OCI-LY3 (cell line): Measurements from ENCODE around the gene IBTK.

Experiments used
- EZH2phosphoT487 ChIP-seq: fragments of 200-600 bp; shearing (Covaris generic); IDR thresholded peaks from 2 replicates; pipeline ENCODE4 v1.6.1; 2018; ENCODE audit warnings: antibody characterized with exemption, mixed run types, low read depth
- TF ChIP-seq, protein P1 (sequence below): fragments of 200-600, 300-600 bp; sonication (generic); IDR thresholded peaks from 2 replicates; pipeline ENCODE4 v1.5.1; 2014; ENCODE audit warnings: antibody characterized with exemption, low read length, low read depth

- no peak for TF ChIP-seq EZH2phosphoT487
- TF ChIP-seq, protein P1, sequence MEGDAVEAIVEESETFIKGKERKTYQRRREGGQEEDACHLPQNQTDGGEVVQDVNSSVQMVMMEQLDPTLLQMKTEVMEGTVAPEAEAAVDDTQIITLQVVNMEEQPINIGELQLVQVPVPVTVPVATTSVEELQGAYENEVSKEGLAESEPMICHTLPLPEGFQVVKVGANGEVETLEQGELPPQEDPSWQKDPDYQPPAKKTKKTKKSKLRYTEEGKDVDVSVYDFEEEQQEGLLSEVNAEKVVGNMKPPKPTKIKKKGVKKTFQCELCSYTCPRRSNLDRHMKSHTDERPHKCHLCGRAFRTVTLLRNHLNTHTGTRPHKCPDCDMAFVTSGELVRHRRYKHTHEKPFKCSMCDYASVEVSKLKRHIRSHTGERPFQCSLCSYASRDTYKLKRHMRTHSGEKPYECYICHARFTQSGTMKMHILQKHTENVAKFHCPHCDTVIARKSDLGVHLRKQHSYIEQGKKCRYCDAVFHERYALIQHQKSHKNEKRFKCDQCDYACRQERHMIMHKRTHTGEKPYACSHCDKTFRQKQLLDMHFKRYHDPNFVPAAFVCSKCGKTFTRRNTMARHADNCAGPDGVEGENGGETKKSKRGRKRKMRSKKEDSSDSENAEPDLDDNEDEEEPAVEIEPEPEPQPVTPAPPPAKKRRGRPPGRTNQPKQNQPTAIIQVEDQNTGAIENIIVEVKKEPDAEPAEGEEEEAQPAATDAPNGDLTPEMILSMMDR = no peak
These were observed 30.1 kb upstream of the IBTK start for GRCh38 chr6:82277686-82278085.
